HepG2 (cell line): Measurements from ENCODE around the gene TCF19. TPM values are rescaled to one million over a fixed set of nuclear protein-coding genes. Genes with fewer than 3 reads are reported as not detected.

Experiments used
- KLF11 ChIP-seq: IDR thresholded peaks from 2 replicates; pipeline ENCODE4 v1.6.1; 2016; ENCODE audit warnings: missing compliant biosample characterization
- NCOR1 ChIP-seq: fragments of 200-600 bp; sonication (generic); IDR thresholded peaks from 2 replicates; pipeline ENCODE4 v1.7.0; 2017; ENCODE audit warnings: antibody characterized with exemption, low read length, borderline replicate concordance
- NFYC ChIP-seq: IDR thresholded peaks from 2 replicates; pipeline ENCODE4 v1.6.1; 2016; ENCODE audit warnings: missing genetic modification reagents, missing compliant biosample characterization
- RBFOX2 ChIP-seq: fragments of 200-400 bp; formaldehyde crosslinking; IDR thresholded peaks from 2 replicates; pipeline ENCODE4 v1.6.1; 2017; ENCODE audit warnings: low read depth, mild to moderate bottlenecking, low read length
- RFXAP ChIP-seq: sonication (generic); formaldehyde crosslinking; IDR thresholded peaks from 2 replicates; pipeline ENCODE4 v1.4.0; 2020; ENCODE audit warnings: missing genetic modification reagents, borderline replicate concordance
- SETDB1 ChIP-seq: sonication (generic); formaldehyde crosslinking; IDR thresholded peaks from 2 replicates; pipeline ENCODE4 v1.5.1; 2020; ENCODE audit warnings: missing genetic modification reagents, mild to moderate bottlenecking, borderline replicate concordance
- SP2 ChIP-seq: sonication (generic); formaldehyde crosslinking; IDR thresholded peaks from 2 replicates; pipeline ENCODE4 v1.5.1; 2020; ENCODE audit warnings: mild to moderate bottlenecking, missing genetic modification reagents
- ZFP36L2 ChIP-seq: sonication (generic); formaldehyde crosslinking; IDR thresholded peaks from 2 replicates; pipeline ENCODE4 v1.4.0; 2020; ENCODE audit warnings: missing genetic modification reagents
- ZNF263 ChIP-seq: sonication (generic); formaldehyde crosslinking; IDR thresholded peaks from 2 replicates; pipeline ENCODE4 v1.4.0; 2020; ENCODE audit warnings: missing genetic modification reagents
- ZNF577 ChIP-seq: sonication (generic); formaldehyde crosslinking; IDR thresholded peaks from 2 replicates; pipeline ENCODE4 v1.4.0; 2020; ENCODE audit warnings: mild to moderate bottlenecking, low read depth, missing genetic modification reagents, borderline replicate concordance
- ZNF678 ChIP-seq: sonication (generic); formaldehyde crosslinking; IDR thresholded peaks from 2 replicates; pipeline ENCODE4 v1.4.0; 2020; ENCODE audit warnings: mild to moderate bottlenecking, missing genetic modification reagents
- polyA plus RNA-seq, 8 experiments: library from polyadenylated mRNA; depleted of rRNA in 3 of 8; stranded (reverse) in 7 of 8; unstranded in 1 of 8; fragments of >200 nt; fragmentation: Illumina TruSeq in 4 of 8; extraction: Trizol in 4 of 8; gene quantifications; 2 replicates each; pipeline versions ENCODE4 v1.2.1 to v1.2.3, GENCODE V29; 2011 to 2016; ENCODE audit warnings: low read depth in 4 of 8, missing spikeins in 1 of 8, mixed read lengths in 1 of 8; ENCODE audit not compliant: insufficient read depth in 1 of 8
- total RNA-seq, 5 experiments: library from RNA; depleted of rRNA; stranded (reverse); fragments of >200 nt; fragmentation: Illumina TruSeq; extraction: Trizol; gene quantifications; 2 replicates each; pipeline ENCODE4 v1.2.3, GENCODE V29; 2016; ENCODE audit warnings: low read depth in 1 of 5
- TF ChIP-seq, protein P1 (sequence below): sonication (generic); formaldehyde crosslinking; IDR thresholded peaks from 2 replicates; pipeline ENCODE4 v1.8.0; 2022; ENCODE audit warnings: mild to moderate bottlenecking, missing genetic modification reagents, moderate library complexity
- TF ChIP-seq, protein P2 (sequence below): sonication (generic); formaldehyde crosslinking; IDR thresholded peaks from 2 replicates; pipeline ENCODE4 v1.8.0; 2022; ENCODE audit warnings: missing genetic modification reagents, mild to moderate bottlenecking, moderate library complexity, borderline replicate concordance
- TF ChIP-seq, protein P3 (sequence below): IDR thresholded peaks from 2 replicates; pipeline ENCODE4 v1.4.0; 2020; ENCODE audit warnings: mild to moderate bottlenecking, missing genetic modification reagents
- TF ChIP-seq, protein P4 (sequence below): sonication (generic); formaldehyde crosslinking; IDR thresholded peaks from 2 replicates; pipeline ENCODE4 v1.4.0; 2020; ENCODE audit warnings: missing genetic modification reagents
- TF ChIP-seq, protein P5 (sequence below): sonication (generic); formaldehyde crosslinking; IDR thresholded peaks from 2 replicates; pipeline ENCODE4 v1.5.0; 2020; ENCODE audit warnings: missing genetic modification reagents
- TF ChIP-seq, protein P6 (sequence below): sonication (generic); formaldehyde crosslinking; IDR thresholded peaks from 2 replicates; pipeline ENCODE4 v1.4.0; 2020; ENCODE audit warnings: missing genetic modification reagents, borderline replicate concordance

The TCF19 gene
- total and polyA plus RNA-seq, 2 of the 13 experiments (the other 11 are each of a cell fraction or from before 2014, with no cell fraction given), result 4.9 to 22.2 TPM

DNA sequence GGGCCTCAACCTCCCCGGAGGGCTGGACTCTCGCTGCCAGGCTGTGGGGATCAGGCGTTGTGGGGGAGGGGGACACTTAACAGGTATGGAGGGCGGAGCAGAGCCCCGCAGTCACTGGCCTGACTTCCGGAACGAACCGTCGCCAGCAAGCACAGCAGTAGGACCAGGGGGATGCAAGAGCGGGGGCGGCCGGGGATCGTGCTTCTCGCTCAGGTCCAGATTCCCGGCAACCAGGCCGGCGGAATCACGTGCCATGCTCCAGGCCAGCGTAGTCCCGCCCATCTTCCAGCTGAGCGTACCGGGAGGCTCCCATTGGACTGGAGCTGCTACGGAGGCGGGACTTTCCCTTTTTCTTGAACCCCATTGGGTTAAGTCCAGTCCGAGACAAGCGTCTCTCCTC lies 22.1 kb downstream of the TCF19 start (continued):
- TF ChIP-seq, protein P1, sequence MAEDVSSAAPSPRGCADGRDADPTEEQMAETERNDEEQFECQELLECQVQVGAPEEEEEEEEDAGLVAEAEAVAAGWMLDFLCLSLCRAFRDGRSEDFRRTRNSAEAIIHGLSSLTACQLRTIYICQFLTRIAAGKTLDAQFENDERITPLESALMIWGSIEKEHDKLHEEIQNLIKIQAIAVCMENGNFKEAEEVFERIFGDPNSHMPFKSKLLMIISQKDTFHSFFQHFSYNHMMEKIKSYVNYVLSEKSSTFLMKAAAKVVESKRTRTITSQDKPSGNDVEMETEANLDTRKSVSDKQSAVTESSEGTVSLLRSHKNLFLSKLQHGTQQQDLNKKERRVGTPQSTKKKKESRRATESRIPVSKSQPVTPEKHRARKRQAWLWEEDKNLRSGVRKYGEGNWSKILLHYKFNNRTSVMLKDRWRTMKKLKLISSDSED (CRISPR knock-in tag), result no peak
- TF ChIP-seq, protein P2, sequence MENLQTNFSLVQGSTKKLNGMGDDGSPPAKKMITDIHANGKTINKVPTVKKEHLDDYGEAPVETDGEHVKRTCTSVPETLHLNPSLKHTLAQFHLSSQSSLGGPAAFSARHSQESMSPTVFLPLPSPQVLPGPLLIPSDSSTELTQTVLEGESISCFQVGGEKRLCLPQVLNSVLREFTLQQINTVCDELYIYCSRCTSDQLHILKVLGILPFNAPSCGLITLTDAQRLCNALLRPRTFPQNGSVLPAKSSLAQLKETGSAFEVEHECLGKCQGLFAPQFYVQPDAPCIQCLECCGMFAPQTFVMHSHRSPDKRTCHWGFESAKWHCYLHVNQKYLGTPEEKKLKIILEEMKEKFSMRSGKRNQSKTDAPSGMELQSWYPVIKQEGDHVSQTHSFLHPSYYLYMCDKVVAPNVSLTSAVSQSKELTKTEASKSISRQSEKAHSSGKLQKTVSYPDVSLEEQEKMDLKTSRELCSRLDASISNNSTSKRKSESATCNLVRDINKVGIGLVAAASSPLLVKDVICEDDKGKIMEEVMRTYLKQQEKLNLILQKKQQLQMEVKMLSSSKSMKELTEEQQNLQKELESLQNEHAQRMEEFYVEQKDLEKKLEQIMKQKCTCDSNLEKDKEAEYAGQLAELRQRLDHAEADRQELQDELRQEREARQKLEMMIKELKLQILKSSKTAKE (CRISPR knock-in tag), result no peak
- TF ChIP-seq SP2 (CRISPR knock-in tag) (peak; percentile 23; the same call in 1 of the 2 replicates), ZNF577 (CRISPR knock-in tag) (no peak), ZNF263 (CRISPR knock-in tag) (no peak), NCOR1 (no peak), NFYC (CRISPR knock-in tag) (peak; percentile 30; the same call in 1 of the 2 replicates), SETDB1 (CRISPR knock-in tag) (no peak), RBFOX2 (peak; percentile 15; the same call in 1 of the 2 replicates), ZFP36L2 (CRISPR knock-in tag) (no peak), RFXAP (no peak), KLF11 (no peak), ZNF678 (CRISPR knock-in tag) (no peak)
- TF ChIP-seq, protein P3, sequence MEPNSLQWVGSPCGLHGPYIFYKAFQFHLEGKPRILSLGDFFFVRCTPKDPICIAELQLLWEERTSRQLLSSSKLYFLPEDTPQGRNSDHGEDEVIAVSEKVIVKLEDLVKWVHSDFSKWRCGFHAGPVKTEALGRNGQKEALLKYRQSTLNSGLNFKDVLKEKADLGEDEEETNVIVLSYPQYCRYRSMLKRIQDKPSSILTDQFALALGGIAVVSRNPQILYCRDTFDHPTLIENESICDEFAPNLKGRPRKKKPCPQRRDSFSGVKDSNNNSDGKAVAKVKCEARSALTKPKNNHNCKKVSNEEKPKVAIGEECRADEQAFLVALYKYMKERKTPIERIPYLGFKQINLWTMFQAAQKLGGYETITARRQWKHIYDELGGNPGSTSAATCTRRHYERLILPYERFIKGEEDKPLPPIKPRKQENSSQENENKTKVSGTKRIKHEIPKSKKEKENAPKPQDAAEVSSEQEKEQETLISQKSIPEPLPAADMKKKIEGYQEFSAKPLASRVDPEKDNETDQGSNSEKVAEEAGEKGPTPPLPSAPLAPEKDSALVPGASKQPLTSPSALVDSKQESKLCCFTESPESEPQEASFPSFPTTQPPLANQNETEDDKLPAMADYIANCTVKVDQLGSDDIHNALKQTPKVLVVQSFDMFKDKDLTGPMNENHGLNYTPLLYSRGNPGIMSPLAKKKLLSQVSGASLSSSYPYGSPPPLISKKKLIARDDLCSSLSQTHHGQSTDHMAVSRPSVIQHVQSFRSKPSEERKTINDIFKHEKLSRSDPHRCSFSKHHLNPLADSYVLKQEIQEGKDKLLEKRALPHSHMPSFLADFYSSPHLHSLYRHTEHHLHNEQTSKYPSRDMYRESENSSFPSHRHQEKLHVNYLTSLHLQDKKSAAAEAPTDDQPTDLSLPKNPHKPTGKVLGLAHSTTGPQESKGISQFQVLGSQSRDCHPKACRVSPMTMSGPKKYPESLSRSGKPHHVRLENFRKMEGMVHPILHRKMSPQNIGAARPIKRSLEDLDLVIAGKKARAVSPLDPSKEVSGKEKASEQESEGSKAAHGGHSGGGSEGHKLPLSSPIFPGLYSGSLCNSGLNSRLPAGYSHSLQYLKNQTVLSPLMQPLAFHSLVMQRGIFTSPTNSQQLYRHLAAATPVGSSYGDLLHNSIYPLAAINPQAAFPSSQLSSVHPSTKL (CRISPR knock-in tag), result no peak
- TF ChIP-seq, protein P4, sequence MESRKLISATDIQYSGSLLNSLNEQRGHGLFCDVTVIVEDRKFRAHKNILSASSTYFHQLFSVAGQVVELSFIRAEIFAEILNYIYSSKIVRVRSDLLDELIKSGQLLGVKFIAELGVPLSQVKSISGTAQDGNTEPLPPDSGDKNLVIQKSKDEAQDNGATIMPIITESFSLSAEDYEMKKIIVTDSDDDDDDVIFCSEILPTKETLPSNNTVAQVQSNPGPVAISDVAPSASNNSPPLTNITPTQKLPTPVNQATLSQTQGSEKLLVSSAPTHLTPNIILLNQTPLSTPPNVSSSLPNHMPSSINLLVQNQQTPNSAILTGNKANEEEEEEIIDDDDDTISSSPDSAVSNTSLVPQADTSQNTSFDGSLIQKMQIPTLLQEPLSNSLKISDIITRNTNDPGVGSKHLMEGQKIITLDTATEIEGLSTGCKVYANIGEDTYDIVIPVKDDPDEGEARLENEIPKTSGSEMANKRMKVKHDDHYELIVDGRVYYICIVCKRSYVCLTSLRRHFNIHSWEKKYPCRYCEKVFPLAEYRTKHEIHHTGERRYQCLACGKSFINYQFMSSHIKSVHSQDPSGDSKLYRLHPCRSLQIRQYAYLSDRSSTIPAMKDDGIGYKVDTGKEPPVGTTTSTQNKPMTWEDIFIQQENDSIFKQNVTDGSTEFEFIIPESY, result no peak
- TF ChIP-seq, protein P5, sequence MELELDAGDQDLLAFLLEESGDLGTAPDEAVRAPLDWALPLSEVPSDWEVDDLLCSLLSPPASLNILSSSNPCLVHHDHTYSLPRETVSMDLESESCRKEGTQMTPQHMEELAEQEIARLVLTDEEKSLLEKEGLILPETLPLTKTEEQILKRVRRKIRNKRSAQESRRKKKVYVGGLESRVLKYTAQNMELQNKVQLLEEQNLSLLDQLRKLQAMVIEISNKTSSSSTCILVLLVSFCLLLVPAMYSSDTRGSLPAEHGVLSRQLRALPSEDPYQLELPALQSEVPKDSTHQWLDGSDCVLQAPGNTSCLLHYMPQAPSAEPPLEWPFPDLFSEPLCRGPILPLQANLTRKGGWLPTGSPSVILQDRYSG, result no peak
- TF ChIP-seq, protein P6, sequence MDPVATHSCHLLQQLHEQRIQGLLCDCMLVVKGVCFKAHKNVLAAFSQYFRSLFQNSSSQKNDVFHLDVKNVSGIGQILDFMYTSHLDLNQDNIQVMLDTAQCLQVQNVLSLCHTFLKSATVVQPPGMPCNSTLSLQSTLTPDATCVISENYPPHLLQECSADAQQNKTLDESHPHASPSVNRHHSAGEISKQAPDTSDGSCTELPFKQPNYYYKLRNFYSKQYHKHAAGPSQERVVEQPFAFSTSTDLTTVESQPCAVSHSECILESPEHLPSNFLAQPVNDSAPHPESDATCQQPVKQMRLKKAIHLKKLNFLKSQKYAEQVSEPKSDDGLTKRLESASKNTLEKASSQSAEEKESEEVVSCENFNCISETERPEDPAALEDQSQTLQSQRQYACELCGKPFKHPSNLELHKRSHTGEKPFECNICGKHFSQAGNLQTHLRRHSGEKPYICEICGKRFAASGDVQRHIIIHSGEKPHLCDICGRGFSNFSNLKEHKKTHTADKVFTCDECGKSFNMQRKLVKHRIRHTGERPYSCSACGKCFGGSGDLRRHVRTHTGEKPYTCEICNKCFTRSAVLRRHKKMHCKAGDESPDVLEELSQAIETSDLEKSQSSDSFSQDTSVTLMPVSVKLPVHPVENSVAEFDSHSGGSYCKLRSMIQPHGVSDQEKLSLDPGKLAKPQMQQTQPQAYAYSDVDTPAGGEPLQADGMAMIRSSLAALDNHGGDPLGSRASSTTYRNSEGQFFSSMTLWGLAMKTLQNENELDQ, result no peak
